ENCODE data around the gene VAMP5.

The VAMP5 gene

GRCh38 chr2:85635636-85636035 is 51.4 kb downstream of the VAMP5 start:
- DNase-seq (ENCODE audit: low read depth), result no peak

- DNase-seq (ENCODE audit: low read depth), result no peak
These were observed 58.5 kb downstream of the VAMP5 start for GRCh38 chr2:85642725-85643124.

All from HS-27A (cell line).